ENCODE data around the gene UBR4. TPM values are rescaled to one million over a fixed set of nuclear protein-coding genes. Genes with fewer than 3 reads are reported as not detected.

The UBR4 gene
- polyA plus RNA-seq, 3 donors = 44.3 to 93.8 (median 49.4) TPM

DNA sequence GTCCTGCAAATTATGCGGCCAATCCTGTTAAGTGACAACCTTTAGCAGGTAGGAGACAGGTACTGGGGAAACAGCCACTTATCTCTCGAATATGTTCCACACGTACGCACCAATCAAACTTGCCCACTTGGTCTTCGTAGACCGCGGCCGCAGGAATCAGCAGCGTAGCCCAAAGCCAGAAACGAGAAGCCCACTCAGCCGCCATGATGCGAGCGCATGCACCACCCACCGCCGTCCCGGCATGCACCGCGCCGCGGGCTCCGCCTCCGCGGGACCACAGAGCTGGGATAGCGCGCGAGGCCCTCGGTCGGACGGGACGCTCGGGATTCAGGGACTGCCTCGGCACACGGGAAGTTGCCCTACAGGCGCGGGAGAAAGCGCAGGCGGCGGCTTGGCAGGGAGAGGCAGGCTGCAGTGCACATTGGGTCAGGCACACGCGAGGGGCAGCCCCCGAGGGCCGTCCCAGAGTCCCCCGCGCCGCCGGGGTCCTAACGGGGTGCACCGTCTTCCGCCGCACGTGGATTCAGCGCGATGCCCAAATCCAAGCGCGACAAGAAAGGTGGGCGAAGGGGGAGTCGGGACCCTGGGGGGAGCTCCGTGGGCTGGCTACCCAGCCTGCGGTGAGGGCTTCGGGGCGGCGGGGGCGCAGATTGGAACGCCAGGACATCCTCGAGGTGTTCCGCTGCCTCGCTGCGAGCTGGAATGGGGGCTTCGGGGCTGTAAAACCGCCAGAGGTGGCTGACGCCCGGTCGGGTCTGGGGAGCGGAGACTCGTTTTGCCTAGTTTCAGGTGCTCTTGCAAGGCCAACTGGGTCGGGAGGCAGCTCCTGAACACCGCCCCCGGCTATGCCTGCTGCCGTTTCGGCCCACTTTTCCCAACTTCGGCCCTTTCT is 41.5 kb upstream of the UBR4 start, which contains the start of the genes EMC1 and MRTO4:
Gene EMC1 (minus strand): TSS at position 220 of the 892 bp plus-strand sequence. CDS start 15 bp downstream, at position 205.
Gene MRTO4 (plus strand): TSS at position 501 of the 892 bp plus-strand sequence. CDS start 31 bp downstream, at position 532.
- intact Hi-C loops (cut with micrococcal nuclease) = loop anchor here in 1 of 2 donors (5.0 kb wide), 1 partner anchor 61 kb away; the partner anchor contains the start of genes AKR7A2 and SLC66A1
- Mint-ChIP-seq H3K4me3 (peak within 1 kb of the TSS; percentile 90 to 93), H3K27ac (peak within 1 kb of the TSS; percentile 90 to 98 (median 94)), H3K27me3 (ENCODE audit: low read depth in 3 of 3) (no peaks in the 10 kb centered on the region), H3K9me3 (no peaks in the 10 kb centered on the region), H3K36me3 (peaks cover 15 to 27% of the 10 kb centered on the region in 2 donors), H3K4me1 (peaks cover 24% of the 10 kb centered on the region)
- H3K36me3 ChIP-seq (replicated peaks in 1 of 2; ENCODE audit: control insufficient read depth in 1 of 2, insufficient read depth in 2 of 2, low read length in 2 of 2) = peaks cover 7 to 24% of the 10 kb centered on the region in 2 donors
- peak; percentile 74 to 75 (median 74) for DNase-seq
- WGBS (ENCODE audit: insufficient coverage) = under 1% methylated on average over 80 of the region's 81 CpGs
- H3K9me3 ChIP-seq (replicated peaks in 1 of 2; ENCODE audit: control insufficient read depth in 1 of 2, insufficient read depth in 1 of 2, low read length in 2 of 2) = no peaks in the 10 kb centered on the region
- peak within 1 kb of the TSS; percentile 67 to 87 (median 85) for H3K4me3 ChIP-seq (replicated peaks in 1 of 3; ENCODE audit: low read depth in 2 of 3, low read length in 3 of 3)
- H3K27me3 ChIP-seq (ENCODE audit: control insufficient read depth in 2 of 2, insufficient read depth in 2 of 2, low read length in 2 of 2) = no peaks in the 10 kb centered on the region
- peak within 1 kb of the TSS; percentile 84 for H3K4me2 ChIP-seq (replicated peaks; ENCODE audit: extremely low read depth, low read length, poor library complexity, severe bottlenecking)
- TF ChIP-seq, protein P1, sequence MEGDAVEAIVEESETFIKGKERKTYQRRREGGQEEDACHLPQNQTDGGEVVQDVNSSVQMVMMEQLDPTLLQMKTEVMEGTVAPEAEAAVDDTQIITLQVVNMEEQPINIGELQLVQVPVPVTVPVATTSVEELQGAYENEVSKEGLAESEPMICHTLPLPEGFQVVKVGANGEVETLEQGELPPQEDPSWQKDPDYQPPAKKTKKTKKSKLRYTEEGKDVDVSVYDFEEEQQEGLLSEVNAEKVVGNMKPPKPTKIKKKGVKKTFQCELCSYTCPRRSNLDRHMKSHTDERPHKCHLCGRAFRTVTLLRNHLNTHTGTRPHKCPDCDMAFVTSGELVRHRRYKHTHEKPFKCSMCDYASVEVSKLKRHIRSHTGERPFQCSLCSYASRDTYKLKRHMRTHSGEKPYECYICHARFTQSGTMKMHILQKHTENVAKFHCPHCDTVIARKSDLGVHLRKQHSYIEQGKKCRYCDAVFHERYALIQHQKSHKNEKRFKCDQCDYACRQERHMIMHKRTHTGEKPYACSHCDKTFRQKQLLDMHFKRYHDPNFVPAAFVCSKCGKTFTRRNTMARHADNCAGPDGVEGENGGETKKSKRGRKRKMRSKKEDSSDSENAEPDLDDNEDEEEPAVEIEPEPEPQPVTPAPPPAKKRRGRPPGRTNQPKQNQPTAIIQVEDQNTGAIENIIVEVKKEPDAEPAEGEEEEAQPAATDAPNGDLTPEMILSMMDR (IDR thresholded peaks at IDR 0.05) = no peak
- H3K4me1 ChIP-seq (ENCODE audit: control insufficient read depth in 1 of 2, insufficient read depth in 2 of 2, low read length in 2 of 2) = peaks cover 23 to 35% of the 10 kb centered on the region in 2 donors
- H3K27ac ChIP-seq (ENCODE audit: low read depth in 1 of 2, low read length in 2 of 2) = peak within 1 kb of the TSS; percentile 70 to 96
- H2AFZ ChIP-seq (ENCODE audit: insufficient read depth, low read depth, low read length, poor library complexity, severe bottlenecking) = peak within 1 kb of the TSS; percentile 86
- no peaks in the 10 kb centered on the region for H4K20me1 ChIP-seq (ENCODE audit: insufficient read depth, low read length)
- peaks cover 79% of the 10 kb centered on the region for H3K79me2 ChIP-seq (ENCODE audit: insufficient read depth, low read length)
- H3K9ac ChIP-seq (ENCODE audit: insufficient read depth, low read length, poor library complexity, severe bottlenecking) = peak within 1 kb of the TSS; percentile 90

- Mint-ChIP-seq H3K36me3 (peaks cover 10 to 23% of the 10 kb centered on the region in 2 donors), H3K27ac (peak overlapping the region; percentile 90 to 98 (median 94)), H3K4me3 (peak overlapping the region; percentile 90 to 93), H3K9me3 (no peaks in the 10 kb centered on the region), H3K27me3 (ENCODE audit: low read depth in 3 of 3) (no peaks in the 10 kb centered on the region), H3K4me1 (peaks cover 24% of the 10 kb centered on the region)
- Histone ChIP-seq H3K4me2 (replicated peaks; ENCODE audit: extremely low read depth, low read length, poor library complexity, severe bottlenecking) (peak overlapping the region; percentile 84), H3K9ac (ENCODE audit: insufficient read depth, low read length, poor library complexity, severe bottlenecking) (peak overlapping the region; percentile 90), H3K9me3 (replicated peaks in 1 of 2; ENCODE audit: control insufficient read depth in 1 of 2, insufficient read depth in 1 of 2, low read length in 2 of 2) (no peaks in the 10 kb centered on the region), H3K27me3 (ENCODE audit: control insufficient read depth in 2 of 2, insufficient read depth in 2 of 2, low read length in 2 of 2) (no peaks in the 10 kb centered on the region), H3K4me1 (ENCODE audit: control insufficient read depth in 1 of 2, insufficient read depth in 2 of 2, low read length in 2 of 2) (peaks cover 23 to 35% of the 10 kb centered on the region in 2 donors), H2AFZ (ENCODE audit: insufficient read depth, low read depth, low read length, poor library complexity, severe bottlenecking) (peak overlapping the region; percentile 86), H3K79me2 (ENCODE audit: insufficient read depth, low read length) (peaks cover 84% of the 10 kb centered on the region), H3K4me3 (replicated peaks in 1 of 3; ENCODE audit: low read depth in 2 of 3, low read length in 3 of 3) (peak overlapping the region; percentile 67 to 87 (median 85)), H3K27ac (ENCODE audit: low read depth in 1 of 2, low read length in 2 of 2) (peak overlapping the region; percentile 70 to 96), H3K36me3 (replicated peaks in 1 of 2; ENCODE audit: control insufficient read depth in 1 of 2, insufficient read depth in 2 of 2, low read length in 2 of 2) (peaks cover 3 to 16% of the 10 kb centered on the region in 2 donors), H4K20me1 (ENCODE audit: insufficient read depth, low read length) (peaks cover 6% of the 10 kb centered on the region)
- 0% methylated on average over 4 of the region's 14 CpGs for WGBS (ENCODE audit: insufficient coverage)
- no peak for DNase-seq
- intact Hi-C loops (cut with micrococcal nuclease) = loop anchor here in 1 of 2 donors (5.0 kb wide), 1 partner anchor 62 kb away; the partner anchor contains the start of genes AKR7A2 and SLC66A1
- TF ChIP-seq, protein P1 (IDR thresholded peaks at IDR 0.05) = no peak
Measured at GRCh38 chr1:19250629-19251304, 40.7 kb upstream of the UBR4 start.

All from CD14-positive monocyte (primary cell).